Gastrocnemius medialis (tissue), 4 donors: ENCODE data around the gene CCL28. TPM values are rescaled to one million over a fixed set of nuclear protein-coding genes. Genes with fewer than 3 reads are reported as not detected.
"Not testable (repeated sequence)": the region's sequence is repeated elsewhere in the genome, so short reads cannot be mapped to it uniquely, and the experiment has no call there.

Experiments used
- ATAC-seq, 2 donors: fragments of 150-250 bp; one replicate each; pipeline ENCODE4 v1.9.1; 2016
- DNase-seq, 2 donors: peaks; one replicate each; pipeline ENCODE4 v3.0.0-alpha.2; 2019
- H3K27ac ChIP-seq, 4 donors: fragments of 200-600 bp; sonication (generic); 1 replicate in 1 of 4; 2 replicates in 3 of 4; pipeline ENCODE4 v1.5.1; 2016 to 2018; ENCODE audit warnings: mild to moderate bottlenecking in 2 of 4, moderate library complexity in 1 of 4
- H3K27me3 ChIP-seq, 3 donors: fragments of 200-600 bp; sonication (generic) in 2 of 3; 1 replicate in 1 of 3; 2 replicates in 2 of 3; pipeline versions ENCODE4 v1.5.1 to v1.6.0; 2016 to 2019; ENCODE audit warnings: mild to moderate bottlenecking in 1 of 3, moderate library complexity in 1 of 3
- H3K36me3 ChIP-seq, 2 donors: fragments of 200-600 bp; sonication (generic) in 1 of 2; one replicate each; pipeline ENCODE4 v1.5.1; 2017 to 2018
- H3K4me1 ChIP-seq, 2 donors: fragments of 200-600 bp; sonication (generic) in 1 of 2; one replicate each; pipeline ENCODE4 v1.5.1; 2016 to 2017; ENCODE audit warnings: mild to moderate bottlenecking in 2 of 2
- H3K4me3 ChIP-seq, 4 donors: fragments of 200-600 bp; sonication (generic) in 3 of 4; 1 replicate in 1 of 4; 2 replicates in 3 of 4; pipeline ENCODE4 v1.5.1; 2016 to 2019; ENCODE audit warnings: mild to moderate bottlenecking in 2 of 4
- H3K9me3 ChIP-seq, 3 donors: fragments of 200-600 bp; sonication (generic) in 2 of 3; 1 replicate in 1 of 3; 2 replicates in 2 of 3; pipeline ENCODE4 v1.5.1; 2016 to 2019
- CTCF ChIP-seq, 5 experiments: fragments of 450-650 bp in 3 of 5; fragments of 200-600 bp in 2 of 5; sonication (generic) in 2 of 5; IDR thresholded peaks in 4 of 5; conservative IDR thresholded peaks in 1 of 5; 1 replicate in 4 of 5; 2 replicates in 1 of 5; pipeline ENCODE4 v1.5.1; 2016 to 2019; ENCODE audit warnings: antibody characterized with exemption in 5 of 5, mild to moderate bottlenecking in 3 of 5, moderate library complexity in 3 of 5
- POLR2A ChIP-seq, 2 donors: fragments of 450-650 bp; IDR thresholded peaks; one replicate each; pipeline ENCODE4 v1.6.1; 2017; ENCODE audit warnings: antibody characterized with exemption in 2 of 2, mild to moderate bottlenecking in 2 of 2, moderate library complexity in 2 of 2
- in situ Hi-C, 4 donors: fragments of 200-750 bp; cut with MboI; loops; one replicate each; pipeline versions ENCODE4 v1.15.0 to v1.8.0; 2017; ENCODE audit warnings: low sequenced_read_pairs in 4 of 4
- intact Hi-C: fragments of 100-400 bp; cut with DNase I; formaldehyde crosslinking; loops from one replicate; pipeline ENCODE4 v1.15.1; 2023; ENCODE audit warnings: low total_unique reads
- total RNA-seq, 4 donors: library from RNA; depleted of rRNA; stranded (reverse); fragments of >200 nt; gene quantifications; one replicate each; pipeline versions ENCODE4 v1.1.0 to v1.2.3, GENCODE V29; 2016

The CCL28 gene
- total RNA-seq, 4 donors from 2014 or later: 0.16 to 0.25 (median 0.19) TPM; not detected in 1

GRCh38 chr5:43427306-43427705, 15.1 kb upstream of the CCL28 start:
- H3K4me3 ChIP-seq: no peak overlapping the region
- H3K36me3 ChIP-seq: no peaks in the 10 kb centered on the region
- in situ Hi-C loops: no loop called here
- no peaks in the 10 kb centered on the region for H3K27me3 ChIP-seq
- H3K27ac ChIP-seq: no peak overlapping the region
- H3K4me1 ChIP-seq: no peaks in the 10 kb centered on the region
- intact Hi-C loops: no loop called here
- ATAC-seq (no peak), DNase-seq (no peak)
- no peak for TF ChIP-seq CTCF (IDR thresholded peaks at IDR 0.05 in 4 of 5, conservative IDR thresholded peaks at IDR 0.05 in 1 of 5)
- no peak for TF ChIP-seq POLR2A (IDR thresholded peaks at IDR 0.05)
- no peaks in the 10 kb centered on the region for H3K9me3 ChIP-seq

GRCh38 chr5:43425983-43426382, 13.8 kb upstream of the CCL28 start:
- Histone ChIP-seq H3K4me1 (no peaks in the 10 kb centered on the region), H3K4me3 (no peak overlapping the region), H3K27ac (no peak overlapping the region), H3K27me3 (no peaks in the 10 kb centered on the region), H3K9me3 (no peaks in the 10 kb centered on the region), H3K36me3 (no peaks in the 10 kb centered on the region)
- TF ChIP-seq CTCF (IDR thresholded peaks at IDR 0.05 in 4 of 5, conservative IDR thresholded peaks at IDR 0.05 in 1 of 5) (no peak), POLR2A (IDR thresholded peaks at IDR 0.05) (no peak)
- in situ Hi-C loops (no loop called here), intact Hi-C loops (no loop called here)
- ATAC-seq: no peak
- DNase-seq: no peak

GRCh38 chr5:43423086-43423485, 10.9 kb upstream of the CCL28 start:
- H3K4me3 ChIP-seq, ATAC-seq, H3K4me1 ChIP-seq, H3K9me3 ChIP-seq, intact Hi-C loops, H3K27me3 ChIP-seq, DNase-seq, in situ Hi-C loops, H3K36me3 ChIP-seq, H3K27ac ChIP-seq: not testable (repeated sequence)

GRCh38 chr5:43422143-43422542, 10.0 kb upstream of the CCL28 start:
- no peaks in the 10 kb centered on the region for H3K36me3 ChIP-seq
- H3K27ac ChIP-seq: no peak overlapping the region
- no peak for DNase-seq
- H3K4me3 ChIP-seq: no peak overlapping the region
- no peaks in the 10 kb centered on the region for H3K9me3 ChIP-seq
- in situ Hi-C loops (no loop called here), intact Hi-C loops (no loop called here)
- no peaks in the 10 kb centered on the region for H3K4me1 ChIP-seq
- ATAC-seq: no peak
- no peaks in the 10 kb centered on the region for H3K27me3 ChIP-seq
- no peak for TF ChIP-seq CTCF (IDR thresholded peaks at IDR 0.05 in 4 of 5, conservative IDR thresholded peaks at IDR 0.05 in 1 of 5)
- TF ChIP-seq POLR2A (IDR thresholded peaks at IDR 0.05): no peak

GRCh38 chr5:43421450-43422133, 9.4 kb upstream of the CCL28 start:
- TF ChIP-seq POLR2A (IDR thresholded peaks at IDR 0.05) (no peak), CTCF (IDR thresholded peaks at IDR 0.05 in 4 of 5, conservative IDR thresholded peaks at IDR 0.05 in 1 of 5) (no peak)
- H3K36me3 ChIP-seq: no peaks in the 10 kb centered on the region
- H3K27me3 ChIP-seq: no peaks in the 10 kb centered on the region
- no peaks in the 10 kb centered on the region for H3K9me3 ChIP-seq
- intact Hi-C loops (no loop called here), in situ Hi-C loops (no loop called here)
- H3K4me1 ChIP-seq: no peaks in the 10 kb centered on the region
- DNase-seq (no peak), ATAC-seq (no peak)
- no peak overlapping the region for H3K27ac ChIP-seq
- no peak overlapping the region for H3K4me3 ChIP-seq
